Cortex of kidney (tissue), 1 donor: ENCODE measurements around the gene GBF1.
"Not testable (repeated sequence)": the region's sequence is repeated elsewhere in the genome, so short reads cannot be mapped to it uniquely, and the experiment has no call there.

Experiments used
- DNase-seq: peaks from one replicate; lab custom pipeline; 2025; lab: John Stamatoyannopoulos, UW

The GBF1 gene

GRCh38 chr10:102301332-102301731 lies 56.0 kb downstream of the GBF1 start:
- not testable (repeated sequence) for DNase-seq

GRCh38 chr10:102302611-102303010 lies 57.3 kb downstream of the GBF1 start:
- DNase-seq = no peak

GRCh38 chr10:102306006-102306405 lies 60.7 kb downstream of the GBF1 start:
- DNase-seq = no peak

GRCh38 chr10:102306710-102307109 lies 61.4 kb downstream of the GBF1 start:
- no peak for DNase-seq

GRCh38 chr10:102308318-102308717 lies 63.0 kb downstream of the GBF1 start:
- DNase-seq = not testable (repeated sequence)

- no peak for DNase-seq
These were observed 63.9 kb downstream of the GBF1 start for GRCh38 chr10:102309236-102309635.

GRCh38 chr10:102309916-102310315 lies 64.6 kb downstream of the GBF1 start:
- DNase-seq = no peak

GRCh38 chr10:102310361-102311024 lies 65.2 kb downstream of the GBF1 start:
- DNase-seq = no peak

- DNase-seq = no peak
These were observed 65.7 kb downstream of the GBF1 start for GRCh38 chr10:102311025-102311420.

- no peak for DNase-seq
These were observed 67.4 kb downstream of the GBF1 start for GRCh38 chr10:102312683-102313082.

- DNase-seq = no peak
These were observed 68.0 kb downstream of the GBF1 start for GRCh38 chr10:102313221-102313896.

GRCh38 chr10:102314801-102315200 lies 69.5 kb downstream of the GBF1 start:
- DNase-seq = no peak

GRCh38 chr10:102316421-102316820 lies 71.1 kb downstream of the GBF1 start:
- DNase-seq = no peak

- no peak for DNase-seq
These were observed 77.6 kb downstream of the GBF1 start for GRCh38 chr10:102322914-102323313.

GRCh38 chr10:102324061-102324460 lies 78.7 kb downstream of the GBF1 start:
- DNase-seq = no peak

- no peak for DNase-seq
These were observed 80.7 kb downstream of the GBF1 start for GRCh38 chr10:102326031-102326430.

- no peak for DNase-seq
These were observed 81.7 kb downstream of the GBF1 start for GRCh38 chr10:102327002-102327401.

- DNase-seq = no peak
These were observed 82.3 kb downstream of the GBF1 start for GRCh38 chr10:102327641-102328040.

GRCh38 chr10:102332772-102333171 lies 87.4 kb downstream of the GBF1 start:
- no peak for DNase-seq

- no peak for DNase-seq
These were observed 88.8 kb downstream of the GBF1 start for GRCh38 chr10:102334101-102334500.

GRCh38 chr10:102335184-102335583 lies 89.9 kb downstream of the GBF1 start:
- DNase-seq = no peak

- no peak for DNase-seq
These were observed 95.8 kb downstream of the GBF1 start for GRCh38 chr10:102341038-102341688.

- DNase-seq = no peak
These were observed 97.1 kb downstream of the GBF1 start for GRCh38 chr10:102342458-102342857.
